ENCODE results near the gene MIEN1. TPM values are rescaled to one million over a fixed set of nuclear protein-coding genes. Genes with fewer than 3 reads are reported as not detected.
A peak's percentile ranks its signal among the peaks of the same experiment; 100 is the strongest.

Gene MIEN1
- total and polyA plus RNA-seq, 2 of the 13 experiments (the other 11 are each of a cell fraction or from before 2014, with no cell fraction given), result 40.6 to 56.6 TPM

GRCh38 chr17:39687101-39687545, 43.2 kb downstream of the MIEN1 start (continued):
- TF ChIP-seq ZNF333 (CRISPR knock-in tag; IDR thresholded peaks at IDR 0.05; ENCODE audit: borderline replicate concordance) (no peak), ZBTB1 (CRISPR knock-in tag; IDR thresholded peaks at IDR 0.05; ENCODE audit: borderline replicate concordance) (no peak), ZNF605 (CRISPR knock-in tag; IDR thresholded peaks at IDR 0.05) (peak; percentile 61), TFDP1 (CRISPR knock-in tag; IDR thresholded peaks at IDR 0.05; ENCODE audit: borderline replicate concordance) (no peak), GATAD2A (CRISPR knock-in tag; IDR thresholded peaks at IDR 0.05) (peak; percentile 82), FOXC1 (CRISPR knock-in tag; IDR thresholded peaks at IDR 0.05; ENCODE audit: borderline replicate concordance) (no peak), TBX3 (IDR thresholded peaks at IDR 0.05; ENCODE audit: borderline replicate concordance) (peak; percentile 68; the same call in 1 of the 2 replicates), ZBED4 (CRISPR knock-in tag; IDR thresholded peaks at IDR 0.05; ENCODE audit: borderline replicate concordance) (peak; percentile 83), DNMT3B (CRISPR knock-in tag; conservative IDR thresholded peaks at IDR 0.05) (peak; percentile 59; the same call in 1 of the 2 replicates), ZFP1 (CRISPR knock-in tag; IDR thresholded peaks at IDR 0.05) (0 out of 2 replicates have a peak, but pooled peaks have one; percentile 21), HDAC2 (CRISPR knock-in tag; IDR thresholded peaks at IDR 0.05) (peak; percentile 61), POLR2G (IDR thresholded peaks at IDR 0.05; ENCODE audit: low read depth, low read length) (no peak), MYC (CRISPR knock-in tag; IDR thresholded peaks at IDR 0.05; ENCODE audit: borderline replicate concordance) (no peak), ZBTB49 (CRISPR knock-in tag; IDR thresholded peaks at IDR 0.05; ENCODE audit: borderline replicate concordance) (0 out of 2 replicates have a peak, but pooled peaks have one; percentile 62), SOX5 (CRISPR knock-in tag; IDR thresholded peaks at IDR 0.05; ENCODE audit: borderline replicate concordance) (peak; percentile 67), ZNF503 (CRISPR knock-in tag; IDR thresholded peaks at IDR 0.05) (no peak; the same call in 1 of the 2 replicates), AFF4 (CRISPR knock-in tag; IDR thresholded peaks at IDR 0.05) (no peak)

Measured in HepG2 (cell line).